PC-9 (cell line): ENCODE data around the gene P2RY8.
"Not testable (repeated sequence)": the region's sequence is repeated elsewhere in the genome, so short reads cannot be mapped to it uniquely, and the experiment has no call there.

ENCODE experiments used
- CTCF ChIP-seq: fragments of 200-600 bp; sonication (generic); conservative IDR thresholded peaks from 2 replicates; pipeline ENCODE4 v1.6.1; 2017; ENCODE audit warnings: mixed run types, antibody characterized with exemption, mild to moderate bottlenecking, moderate library complexity
- EZH2 ChIP-seq: fragments of 200-600 bp; sonication (generic); IDR thresholded peaks from 2 replicates; pipeline ENCODE4 v1.8.0; 2017; ENCODE audit warnings: antibody characterized with exemption, low read depth

GRCh38 chrX:1491248-1491647, 45.7 kb downstream of the P2RY8 start:
- TF ChIP-seq CTCF, EZH2: not testable (repeated sequence)
